H1 (cell line): ENCODE measurements around the gene TRIM27. TPM values are rescaled to one million over a fixed set of nuclear protein-coding genes. Genes with fewer than 3 reads are reported as not detected.
A peak's percentile ranks its signal among the peaks of the same experiment; 100 is the strongest.

Experiments used
- CTCF ChIA-PET: fragments of 300-600 bp; sonication (Branson Sonifier 250); formaldehyde crosslinking; loops from one replicate; lab custom pipeline; 2021; ENCODE audit not compliant: partially characterized antibody; lab: Charles Lee
- POLR2A ChIA-PET: fragments of 300-600 bp; sonication (Branson Sonifier 250); formaldehyde crosslinking; loops from one replicate; lab custom pipeline; 2021; ENCODE audit warnings: inconsistent platforms; ENCODE audit not compliant: partially characterized antibody; lab: Charles Lee
- DNase-seq, 2 experiments: peaks; one replicate each; pipeline versions ENCODE4 v3.0.0 to v3.0.0-alpha.2; 2010 to 2022; ENCODE audit warnings: low spot score in 2 of 2, low read depth in 1 of 2, mixed read lengths in 1 of 2
- FAIRE-seq: peaks from 2 replicates; lab custom pipeline; 2011; peaks lifted over from hg19 to GRCh38; lab: Jason Lieb, UNC
- H2AFZ ChIP-seq: 2 replicates; pipeline ENCODE4 v1.8.1; 2012; ENCODE audit warnings: low read length, inconsistent platforms
- H2AK5ac ChIP-seq: 2 replicates; pipeline ENCODE4 v1.6.1; 2013; ENCODE audit warnings: low read depth, low read length
- H2BK120ac ChIP-seq: replicated peaks from 2 replicates; pipeline ENCODE3; 2013; ENCODE audit warnings: low read depth, low read length, inconsistent platforms
- H2BK12ac ChIP-seq: 2 replicates; pipeline ENCODE4 v1.6.1; 2013; ENCODE audit warnings: low read depth, low read length
- H2BK15ac ChIP-seq: 2 replicates; pipeline ENCODE4 v1.6.1; 2013; ENCODE audit warnings: low read length
- H2BK20ac ChIP-seq: 2 replicates; pipeline ENCODE4 v1.6.1; 2013; ENCODE audit warnings: low read length
- H2BK5ac ChIP-seq: 2 replicates; pipeline ENCODE4 v1.6.1; 2013; ENCODE audit warnings: low read depth, low read length
- H3K14ac ChIP-seq: 2 replicates; pipeline ENCODE4 v1.6.1; 2013; ENCODE audit warnings: inconsistent platforms; ENCODE audit not compliant: insufficient read length
- H3K18ac ChIP-seq: 2 replicates; pipeline ENCODE4 v1.6.1; 2013; ENCODE audit warnings: low read length; ENCODE audit errors: extremely low read depth
- H3K23ac ChIP-seq: 2 replicates; pipeline ENCODE4 v1.6.1; 2013; ENCODE audit warnings: inconsistent platforms; ENCODE audit not compliant: insufficient read length
- H3K23me2 ChIP-seq: 2 replicates; pipeline ENCODE4 v1.6.1; 2013; ENCODE audit warnings: low read depth, low read length
- H3K27ac ChIP-seq: 2 replicates; pipeline ENCODE4 v1.6.1; 2011; ENCODE audit warnings: low read depth, low read length, inconsistent platforms
- H3K27me3 ChIP-seq, 4 experiments: replicated peaks in 1 of 4; 1 replicate in 1 of 4; 2 replicates in 3 of 4; pipeline versions ENCODE4 v1.6.1 to v1.8.1; 2011 to 2013; ENCODE audit warnings: low read length in 3 of 4, mild to moderate bottlenecking in 3 of 4, inconsistent platforms in 2 of 4, mixed read lengths in 2 of 4, moderate library complexity in 1 of 4; ENCODE audit not compliant: control insufficient read depth in 3 of 4, insufficient read depth in 3 of 4; ENCODE audit errors: extremely low read depth in 1 of 4
- H3K36me3 ChIP-seq, 4 experiments: 2 replicates each; pipeline versions ENCODE4 v1.6.1 to v1.8.1; 2011 to 2013; ENCODE audit warnings: mild to moderate bottlenecking in 4 of 4, low read length in 3 of 4, moderate library complexity in 2 of 4, control low read depth in 1 of 4, inconsistent platforms in 1 of 4; ENCODE audit not compliant: insufficient read depth in 4 of 4, control insufficient read depth in 2 of 4
- H3K4ac ChIP-seq: replicated peaks from 2 replicates; pipeline ENCODE3; 2013; ENCODE audit warnings: low read length, low read depth, mixed read lengths, inconsistent platforms; ENCODE audit not compliant: insufficient read length
- H3K4me1 ChIP-seq, 4 experiments: replicated peaks in 1 of 4; 1 replicate in 1 of 4; 2 replicates in 3 of 4; pipeline versions ENCODE4 v1.6.1 to v1.8.1; 2011 to 2013; ENCODE audit warnings: low read length in 3 of 4, inconsistent platforms in 2 of 4, mixed read lengths in 1 of 4; ENCODE audit not compliant: insufficient read depth in 4 of 4, control insufficient read depth in 3 of 4
- H3K4me2 ChIP-seq, 2 experiments: 2 replicates each; pipeline versions ENCODE4 v1.6.1 to v1.8.1; 2011 to 2013; ENCODE audit warnings: low read depth in 2 of 2, low read length in 2 of 2, control low read depth in 1 of 2, inconsistent platforms in 1 of 2, mild to moderate bottlenecking in 1 of 2; ENCODE audit not compliant: insufficient read depth in 1 of 2
- H3K4me3 ChIP-seq, 4 experiments: fragments of 200-600, 300-600 bp in 1 of 4; sonication (generic), shearing (Covaris generic), sonication (Bioruptor Twin) in 1 of 4; 2 replicates each; pipeline versions ENCODE4 v1.5.1 to v1.8.1; 2011 to 2016; ENCODE audit warnings: low read length in 4 of 4, low read depth in 3 of 4, control low read depth in 2 of 4, inconsistent platforms in 2 of 4, mild to moderate bottlenecking in 2 of 4, mixed read lengths in 1 of 4, moderate library complexity in 1 of 4; ENCODE audit not compliant: insufficient read depth in 2 of 4; ENCODE audit errors: extremely low read depth in 1 of 4
- H3K56ac ChIP-seq: replicated peaks from 2 replicates; pipeline ENCODE3; 2013; ENCODE audit warnings: low read depth, mild to moderate bottlenecking, mixed read lengths, low read length, inconsistent platforms; ENCODE audit not compliant: insufficient read length
- H3K79me1 ChIP-seq: 2 replicates; pipeline ENCODE4 v1.6.1; 2013; ENCODE audit warnings: low read depth, low read length, control low read depth
- H3K79me2 ChIP-seq, 2 experiments: 2 replicates each; pipeline versions ENCODE4 v1.6.1 to v1.8.1; 2012 to 2013; ENCODE audit warnings: low read length in 2 of 2, mild to moderate bottlenecking in 2 of 2, inconsistent platforms in 1 of 2; ENCODE audit not compliant: insufficient read depth in 2 of 2, control insufficient read depth in 1 of 2
- H3K9ac ChIP-seq, 4 experiments: replicated peaks in 1 of 4; 1 replicate in 1 of 4; 2 replicates in 3 of 4; pipeline versions ENCODE4 v1.6.1 to v1.8.1; 2011 to 2013; ENCODE audit warnings: low read depth in 3 of 4, low read length in 3 of 4, control low read depth in 2 of 4, mild to moderate bottlenecking in 2 of 4, moderate library complexity in 2 of 4, inconsistent platforms in 1 of 4; ENCODE audit errors: extremely low read depth in 1 of 4
- H3K9me3 ChIP-seq, 2 experiments: 2 replicates each; pipeline versions ENCODE4 v1.6.1 to v1.8.1; 2012 to 2013; ENCODE audit warnings: mild to moderate bottlenecking in 2 of 2, moderate library complexity in 2 of 2, control low read depth in 1 of 2, inconsistent platforms in 1 of 2, low read depth in 1 of 2, low read length in 1 of 2, mixed read lengths in 1 of 2; ENCODE audit not compliant: insufficient read depth in 2 of 2
- H4K20me1 ChIP-seq, 2 experiments: replicated peaks in 1 of 2; 2 replicates each; pipeline versions ENCODE3 to v1.8.1; 2011 to 2013; ENCODE audit warnings: inconsistent platforms in 2 of 2, low read length in 2 of 2, mild to moderate bottlenecking in 1 of 2; ENCODE audit not compliant: insufficient read depth in 2 of 2, control insufficient read depth in 1 of 2
- H4K5ac ChIP-seq: 2 replicates; pipeline ENCODE4 v1.6.1; 2013; ENCODE audit warnings: low read length, low read depth, mixed read lengths, inconsistent platforms; ENCODE audit not compliant: insufficient read length
- H4K8ac ChIP-seq: 2 replicates; pipeline ENCODE4 v1.8.0; 2013; ENCODE audit warnings: mild to moderate bottlenecking, moderate library complexity, low read length, inconsistent platforms; ENCODE audit not compliant: insufficient read depth; ENCODE audit errors: extremely low read depth
- H4K91ac ChIP-seq: replicated peaks from 2 replicates; pipeline ENCODE3; 2013; ENCODE audit warnings: low read length, mixed read lengths, inconsistent platforms; ENCODE audit not compliant: insufficient read length
- EGR1 ChIP-seq: IDR thresholded peaks from 2 replicates; pipeline ENCODE4 v1.6.1; 2011; ENCODE audit warnings: low read depth, low read length, borderline replicate concordance
- EP300 ChIP-seq, 2 experiments: IDR thresholded peaks; 1 replicate in 1 of 2; 2 replicates in 1 of 2; pipeline ENCODE4 v1.6.1; 2011 to 2012; ENCODE audit warnings: low read depth in 2 of 2, low read length in 2 of 2, mild to moderate bottlenecking in 2 of 2, borderline replicate concordance in 1 of 2, inconsistent platforms in 1 of 2, moderate library complexity in 1 of 2
- RFX5 ChIP-seq: IDR thresholded peaks from 2 replicates; pipeline ENCODE4 v1.6.1; 2011; ENCODE audit warnings: low read depth, low read length, improper control_type of control experiment, borderline replicate concordance
- SUZ12 ChIP-seq: fragments of 200-600 bp; sonication (generic); IDR thresholded peaks from 2 replicates; pipeline ENCODE4 v1.6.1; 2012; ENCODE audit warnings: mild to moderate bottlenecking, inconsistent platforms, low read length, moderate library complexity, mixed read lengths
- TBP ChIP-seq: IDR thresholded peaks from 2 replicates; pipeline ENCODE4 v1.6.1; 2011; ENCODE audit warnings: low read depth, low read length, improper control_type of control experiment
- WGBS, 2 experiments: shearing (Covaris generic) in 1 of 2; methylation state at CpG; one replicate each; pipeline versions ENCODE4 v1.1.6 to v1.1.7; 2013 to 2015; ENCODE audit warnings: low lambda C conversion rate in 2 of 2, mixed read lengths in 2 of 2, inconsistent platforms in 1 of 2, low coverage in 1 of 2, missing lambda C conversion rate in 1 of 2; ENCODE audit not compliant: insufficient replicate concordance in 2 of 2, insufficient coverage in 1 of 2, insufficient read length in 1 of 2; ENCODE audit errors: extremely low coverage in 1 of 2, missing lambda C conversion rate in 1 of 2; 5-methylcytosine and 5-hydroxymethylcytosine counted together
- polyA plus RNA-seq, 7 experiments: library from polyadenylated mRNA; depleted of rRNA in 3 of 7; stranded (reverse) in 5 of 7; unstranded in 2 of 7; fragments of >200 nt in 5 of 7; fragments of 200-250 nt in 2 of 7; gene quantifications; 1 replicate in 5 of 7; 2 replicates in 1 of 7; 4 replicates in 1 of 7; pipeline versions ENCODE4 v1.2.1 to v1.2.3, GENCODE V29; 2011 to 2013; ENCODE audit warnings: missing spikeins in 2 of 7, mixed read lengths in 2 of 7
- total RNA-seq: library from RNA; stranded (reverse); fragmentation: NEBNext Ultra II Directional; extraction: Animal tissue kit (Norgen Biotek cat#: 25700); gene quantifications from 2 replicates; pipeline ENCODE4 v1.2.1, GENCODE V29; 2021

Gene TRIM27
- total and polyA plus RNA-seq, 2 of the 8 experiments (the other 6 are each of a cell fraction or from before 2014, with no cell fraction given) = 76.4 to 85.9 TPM

DNA sequence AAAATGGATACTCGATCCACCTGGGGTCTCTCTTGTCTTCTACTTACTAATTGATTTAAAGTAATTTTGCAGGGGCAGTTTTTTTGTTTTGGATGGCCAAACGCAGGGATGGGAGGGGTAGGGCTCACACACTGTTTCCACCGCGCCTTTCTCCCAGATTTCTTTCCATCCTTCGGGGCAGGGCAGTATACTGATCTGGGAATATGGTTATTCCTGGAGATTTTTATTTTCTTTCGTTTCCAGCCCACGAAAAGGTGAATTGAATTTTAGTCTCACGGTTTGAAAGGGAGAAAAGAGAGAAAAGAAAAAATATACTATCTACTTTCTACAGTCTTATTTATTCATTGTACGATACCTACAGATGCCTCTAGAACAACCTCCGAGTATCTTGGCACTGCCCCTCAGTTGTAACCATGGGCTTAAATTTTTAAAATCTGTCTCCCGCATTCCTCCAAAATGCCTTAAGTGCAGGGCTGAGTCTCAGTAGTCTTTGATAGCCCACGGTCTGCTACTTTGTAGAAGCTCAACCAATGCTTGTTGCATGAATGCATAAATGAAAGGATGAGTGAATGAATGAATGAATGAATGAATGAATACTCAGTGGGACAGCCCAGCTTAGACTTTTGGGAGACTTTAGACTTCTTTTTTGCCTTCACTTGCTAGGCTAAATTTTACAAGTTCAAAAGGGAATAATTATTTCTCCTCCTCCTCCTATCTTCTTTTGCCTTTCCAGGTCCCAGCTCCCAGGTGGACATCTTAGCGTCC is 18.1 kb upstream of the TRIM27 start:
- Histone ChIP-seq H2BK5ac (no peak overlapping the region), H2BK15ac (no peak overlapping the region), H3K23me2 (peaks cover 3% of the 10 kb centered on the region; the same call in 1 of the 2 replicates), H4K5ac (no peak overlapping the region), H3K36me3 (no peaks in the 10 kb centered on the region), H4K8ac (no peak overlapping the region), H3K27me3 (no peaks in the 10 kb centered on the region), H2AFZ (peak overlapping the region; percentile 72; the same call in 1 of the 2 replicates), H2BK20ac (no peak overlapping the region), H3K27ac (no peak overlapping the region), H4K91ac (no peak overlapping the region), H3K23ac (no peak overlapping the region), H3K56ac (no peak overlapping the region), H3K9me3 (no peaks in the 10 kb centered on the region), H3K4ac (no peak overlapping the region), H3K18ac (no peak overlapping the region), H3K9ac (0 out of 7 replicates have a peak overlapping the region, but pooled peaks of 1 of the 4 experiments have one; percentile 11), H2AK5ac (no peak overlapping the region), H3K79me2 (no peaks in the 10 kb centered on the region), H3K14ac (no peak overlapping the region), H3K4me1 (no peaks in the 10 kb centered on the region; a peak in 1 of 7 replicates), H3K4me2 (peak overlapping the region; percentile 76 to 86), H4K20me1 (no peaks in the 10 kb centered on the region), H2BK120ac (no peak overlapping the region), H3K4me3 (peak overlapping the region; percentile 50 to 90 (median 71)), H3K79me1 (no peaks in the 10 kb centered on the region), H2BK12ac (no peak overlapping the region)
- ChIA-PET POLR2A (interaction anchor here (0.8 to 6.3 kb wide), 4 partner anchors 19 to 76 kb away, joined by 3 to 53 read pairs (median 7); partner anchors contain the start of gene TRIM27), CTCF (interaction anchor here (0.6 to 1.6 kb wide), 5 partner anchors 28 to 133 kb away, joined by 3 to 4 read pairs (median 3); no protein-coding TSS in a partner anchor)
- no peak for FAIRE-seq
- WGBS, 2 experiments = 20% methylated on average over 13 of the region's 13 CpGs; no CpG with 5 or more reads in 1 of the 2 experiments
- TF ChIP-seq RFX5 = no peak
- peak; percentile 52; the same call in 1 of the 2 replicates for TF ChIP-seq EGR1
- TF ChIP-seq EP300 (IDR thresholded peaks at IDR 0.05; ENCODE audit: borderline replicate concordance in 1 of 2, low read depth in 2 of 2, low read length in 2 of 2) = no peak
- peak; percentile 99 for TF ChIP-seq TBP
- TF ChIP-seq SUZ12 = no peak
- DNase-seq = peak; percentile 27 to 49
